GM21367 (cell line): Measurements from ENCODE around the gene CDK6.

Source experiments
- ATAC-seq: cut with Tn5 transposase; IDR thresholded peaks from one replicate; pipeline ENCODE4 v1.9.1; 2021; ENCODE audit not compliant: unreplicated experiment

Gene CDK6

GRCh38 chr7:92827464-92828120, 8.8 kb downstream of the CDK6 start:
- ATAC-seq, result no peak

GRCh38 chr7:92826258-92826938, 10.0 kb downstream of the CDK6 start:
- no peak for ATAC-seq

GRCh38 chr7:92824901-92825480, 11.4 kb downstream of the CDK6 start:
- no peak for ATAC-seq

GRCh38 chr7:92824450-92824849, 11.9 kb downstream of the CDK6 start:
- ATAC-seq, result no peak

GRCh38 chr7:92823042-92823441, 13.3 kb downstream of the CDK6 start:
- no peak for ATAC-seq

- ATAC-seq, result no peak
These were observed 16.2 kb downstream of the CDK6 start for GRCh38 chr7:92820191-92820590.

GRCh38 chr7:92817398-92817797, 19.0 kb downstream of the CDK6 start:
- no peak for ATAC-seq

- peak; percentile 52 for ATAC-seq
These were observed 21.0 kb downstream of the CDK6 start for GRCh38 chr7:92815412-92815811.

- peak; percentile 41 for ATAC-seq
These were observed 22.9 kb downstream of the CDK6 start for GRCh38 chr7:92813390-92814024.

- ATAC-seq, result no peak
These were observed 25.2 kb downstream of the CDK6 start for GRCh38 chr7:92811158-92811557.

GRCh38 chr7:92809760-92810573, 26.4 kb downstream of the CDK6 start:
- peak; percentile 65 for ATAC-seq

- ATAC-seq, result peak; percentile 12
These were observed 27.0 kb downstream of the CDK6 start for GRCh38 chr7:92809397-92809759.

GRCh38 chr7:92808635-92809034, 27.7 kb downstream of the CDK6 start:
- ATAC-seq, result no peak

- ATAC-seq, result no peak
These were observed 28.4 kb downstream of the CDK6 start for GRCh38 chr7:92808006-92808405.

- ATAC-seq, result no peak
These were observed 29.9 kb downstream of the CDK6 start for GRCh38 chr7:92806496-92806895.

GRCh38 chr7:92802406-92802805, 34.0 kb downstream of the CDK6 start:
- no peak for ATAC-seq

GRCh38 chr7:92799446-92800211, 36.7 kb downstream of the CDK6 start:
- no peak for ATAC-seq

GRCh38 chr7:92798517-92799249, 37.7 kb downstream of the CDK6 start:
- ATAC-seq, result no peak

- ATAC-seq, result no peak
These were observed 38.7 kb downstream of the CDK6 start for GRCh38 chr7:92797693-92798092.

GRCh38 chr7:92797284-92797683, 39.1 kb downstream of the CDK6 start:
- no peak for ATAC-seq
